SU-DHL-6 (cell line): ENCODE data around the gene TLR8.

Experiments
- CTCF ChIP-seq: fragments of 200-600 bp; sonication (generic); IDR thresholded peaks from one replicate; pipeline ENCODE4 v1.5.1; 2017; ENCODE audit warnings: antibody characterized with exemption, mild to moderate bottlenecking, low read length, moderate library complexity; ENCODE audit not compliant: insufficient read depth, poor library complexity, severe bottlenecking
- EZH2phosphoT487 ChIP-seq: fragments of 200-600 bp; sonication (generic), shearing (Covaris generic); conservative IDR thresholded peaks from 2 replicates; pipeline ENCODE4 v1.6.1; 2018; ENCODE audit warnings: mild to moderate bottlenecking, antibody characterized with exemption, low read length, moderate library complexity, mixed read lengths

DNA sequence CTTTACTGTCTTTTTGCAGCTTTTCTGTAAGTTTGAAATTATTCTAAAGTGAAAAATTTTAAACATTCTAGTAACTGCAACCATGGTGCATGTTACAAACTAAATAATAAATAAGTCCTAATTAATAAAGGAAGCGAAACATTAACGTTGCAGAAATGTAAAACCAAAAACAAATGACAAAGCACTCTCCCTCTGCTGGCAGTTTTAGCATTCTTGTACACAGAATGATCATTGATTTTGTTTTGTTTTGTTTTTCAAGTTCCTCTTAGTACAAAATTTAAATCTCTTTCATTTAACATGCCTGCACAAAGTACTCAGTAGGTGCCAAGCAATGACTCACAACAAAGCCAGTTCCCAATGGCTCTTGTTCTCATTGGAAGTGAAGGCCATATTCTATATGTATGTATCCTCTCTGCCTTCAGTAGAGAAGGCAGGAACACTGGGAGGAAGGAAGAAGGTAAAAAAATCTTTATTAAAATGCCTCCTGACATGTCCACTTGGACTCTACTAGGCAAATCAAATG lies 54.8 kb downstream of the TLR8 start:
- TF ChIP-seq CTCF (no peak), EZH2phosphoT487 (no peak)
